Measurements from ENCODE around the gene CWC27. TPM values are rescaled to one million over a fixed set of nuclear protein-coding genes. Genes with fewer than 3 reads are reported as not detected.

The CWC27 gene
- total RNA-seq, 1 experiment from 2014 or later, result 42.7 TPM

DNA sequence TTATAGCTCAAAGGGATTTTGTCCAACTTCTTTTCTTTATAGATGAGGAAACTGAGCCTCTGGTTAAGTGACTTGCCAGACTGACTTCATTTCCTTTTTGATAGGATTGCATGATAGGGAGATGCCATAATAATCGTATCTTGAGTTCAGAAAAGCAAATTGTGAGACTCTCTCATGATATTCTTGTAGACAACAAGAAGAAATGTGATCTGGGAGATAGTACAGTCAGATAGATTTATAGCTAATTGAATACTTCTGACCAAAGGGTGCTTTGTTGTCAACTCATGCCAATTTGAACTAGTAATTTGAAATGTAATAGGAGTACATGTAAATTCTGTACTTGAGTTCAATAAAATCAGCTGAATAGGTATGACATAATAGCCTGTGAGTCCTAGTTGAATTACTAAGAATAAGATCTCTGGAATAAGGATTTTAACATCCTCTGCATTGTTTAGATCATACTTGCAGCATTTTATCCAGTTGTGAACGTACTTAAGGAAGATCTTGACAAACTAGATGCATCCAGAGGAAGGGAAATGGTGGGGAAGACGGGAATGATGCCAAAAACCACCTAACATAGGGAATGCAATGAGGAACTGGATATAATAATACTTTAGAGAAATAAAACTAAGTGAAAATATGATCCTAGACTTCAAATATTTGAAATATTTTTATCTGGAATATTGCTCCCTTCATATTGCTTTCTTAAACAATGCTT is 25.5 kb downstream of the CWC27 start (continued):
- TF ChIP-seq, protein P1, sequence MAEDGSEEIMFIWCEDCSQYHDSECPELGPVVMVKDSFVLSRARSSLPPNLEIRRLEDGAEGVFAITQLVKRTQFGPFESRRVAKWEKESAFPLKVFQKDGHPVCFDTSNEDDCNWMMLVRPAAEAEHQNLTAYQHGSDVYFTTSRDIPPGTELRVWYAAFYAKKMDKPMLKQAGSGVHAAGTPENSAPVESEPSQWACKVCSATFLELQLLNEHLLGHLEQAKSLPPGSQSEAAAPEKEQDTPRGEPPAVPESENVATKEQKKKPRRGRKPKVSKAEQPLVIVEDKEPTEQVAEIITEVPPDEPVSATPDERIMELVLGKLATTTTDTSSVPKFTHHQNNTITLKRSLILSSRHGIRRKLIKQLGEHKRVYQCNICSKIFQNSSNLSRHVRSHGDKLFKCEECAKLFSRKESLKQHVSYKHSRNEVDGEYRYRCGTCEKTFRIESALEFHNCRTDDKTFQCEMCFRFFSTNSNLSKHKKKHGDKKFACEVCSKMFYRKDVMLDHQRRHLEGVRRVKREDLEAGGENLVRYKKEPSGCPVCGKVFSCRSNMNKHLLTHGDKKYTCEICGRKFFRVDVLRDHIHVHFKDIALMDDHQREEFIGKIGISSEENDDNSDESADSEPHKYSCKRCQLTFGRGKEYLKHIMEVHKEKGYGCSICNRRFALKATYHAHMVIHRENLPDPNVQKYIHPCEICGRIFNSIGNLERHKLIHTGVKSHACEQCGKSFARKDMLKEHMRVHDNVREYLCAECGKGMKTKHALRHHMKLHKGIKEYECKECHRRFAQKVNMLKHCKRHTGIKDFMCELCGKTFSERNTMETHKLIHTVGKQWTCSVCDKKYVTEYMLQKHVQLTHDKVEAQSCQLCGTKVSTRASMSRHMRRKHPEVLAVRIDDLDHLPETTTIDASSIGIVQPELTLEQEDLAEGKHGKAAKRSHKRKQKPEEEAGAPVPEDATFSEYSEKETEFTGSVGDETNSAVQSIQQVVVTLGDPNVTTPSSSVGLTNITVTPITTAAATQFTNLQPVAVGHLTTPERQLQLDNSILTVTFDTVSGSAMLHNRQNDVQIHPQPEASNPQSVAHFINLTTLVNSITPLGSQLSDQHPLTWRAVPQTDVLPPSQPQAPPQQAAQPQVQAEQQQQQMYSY (CRISPR knock-in tag; IDR thresholded peaks at IDR 0.05), result no peak
- TF ChIP-seq SMAD3 (CRISPR knock-in tag; IDR thresholded peaks at IDR 0.05; ENCODE audit: borderline replicate concordance) (no peak), ZNF138 (CRISPR knock-in tag; conservative IDR thresholded peaks at IDR 0.05) (no peak), ZNF121 (CRISPR knock-in tag; IDR thresholded peaks at IDR 0.05) (no peak), ZBTB21 (CRISPR knock-in tag; IDR thresholded peaks at IDR 0.05; ENCODE audit: borderline replicate concordance) (no peak)
- TF ChIP-seq, protein P2, sequence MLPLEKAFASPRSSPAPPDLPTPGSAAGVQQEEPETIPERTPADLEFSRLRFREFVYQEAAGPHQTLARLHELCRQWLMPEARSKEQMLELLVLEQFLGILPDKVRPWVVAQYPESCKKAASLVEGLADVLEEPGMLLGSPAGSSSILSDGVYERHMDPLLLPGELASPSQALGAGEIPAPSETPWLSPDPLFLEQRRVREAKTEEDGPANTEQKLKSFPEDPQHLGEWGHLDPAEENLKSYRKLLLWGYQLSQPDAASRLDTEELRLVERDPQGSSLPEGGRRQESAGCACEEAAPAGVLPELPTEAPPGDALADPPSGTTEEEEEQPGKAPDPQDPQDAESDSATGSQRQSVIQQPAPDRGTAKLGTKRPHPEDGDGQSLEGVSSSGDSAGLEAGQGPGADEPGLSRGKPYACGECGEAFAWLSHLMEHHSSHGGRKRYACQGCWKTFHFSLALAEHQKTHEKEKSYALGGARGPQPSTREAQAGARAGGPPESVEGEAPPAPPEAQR (CRISPR knock-in tag; IDR thresholded peaks at IDR 0.05), result no peak

- ATAC-seq (no peak), DNase-seq (ENCODE audit: low spot score) (no peak)
- peaks cover 7% of the 10 kb centered on the region for H3K4me1 Mint-ChIP-seq
- no peaks in the 10 kb centered on the region for H3K27me3 Mint-ChIP-seq (ENCODE audit: low read depth)
- TF ChIP-seq, protein P3, sequence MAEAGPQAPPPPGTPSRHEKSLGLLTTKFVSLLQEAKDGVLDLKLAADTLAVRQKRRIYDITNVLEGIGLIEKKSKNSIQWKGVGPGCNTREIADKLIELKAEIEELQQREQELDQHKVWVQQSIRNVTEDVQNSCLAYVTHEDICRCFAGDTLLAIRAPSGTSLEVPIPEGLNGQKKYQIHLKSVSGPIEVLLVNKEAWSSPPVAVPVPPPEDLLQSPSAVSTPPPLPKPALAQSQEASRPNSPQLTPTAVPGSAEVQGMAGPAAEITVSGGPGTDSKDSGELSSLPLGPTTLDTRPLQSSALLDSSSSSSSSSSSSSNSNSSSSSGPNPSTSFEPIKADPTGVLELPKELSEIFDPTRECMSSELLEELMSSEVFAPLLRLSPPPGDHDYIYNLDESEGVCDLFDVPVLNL (CRISPR knock-in tag; IDR thresholded peaks at IDR 0.05; ENCODE audit: borderline replicate concordance, low read depth), result no peak
- TF ChIP-seq ZBTB43 (CRISPR knock-in tag; IDR thresholded peaks at IDR 0.05) (no peak), EMX1 (CRISPR knock-in tag; IDR thresholded peaks at IDR 0.05) (no peak), ZNF281 (CRISPR knock-in tag; IDR thresholded peaks at IDR 0.05) (no peak), JAZF1 (CRISPR knock-in tag; IDR thresholded peaks at IDR 0.05) (no peak), ZNF425 (CRISPR knock-in tag; conservative IDR thresholded peaks at IDR 0.05) (no peak), GTF2I (CRISPR knock-in tag; conservative IDR thresholded peaks at IDR 0.05) (no peak), FOXK1 (CRISPR knock-in tag; IDR thresholded peaks at IDR 0.05) (no peak), ZNF671 (CRISPR knock-in tag; IDR thresholded peaks at IDR 0.05) (no peak)
- TF ChIP-seq, protein P4, sequence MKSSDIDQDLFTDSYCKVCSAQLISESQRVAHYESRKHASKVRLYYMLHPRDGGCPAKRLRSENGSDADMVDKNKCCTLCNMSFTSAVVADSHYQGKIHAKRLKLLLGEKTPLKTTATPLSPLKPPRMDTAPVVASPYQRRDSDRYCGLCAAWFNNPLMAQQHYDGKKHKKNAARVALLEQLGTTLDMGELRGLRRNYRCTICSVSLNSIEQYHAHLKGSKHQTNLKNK (CRISPR knock-in tag; IDR thresholded peaks at IDR 0.05), result no peak
- TF ChIP-seq, protein P5, sequence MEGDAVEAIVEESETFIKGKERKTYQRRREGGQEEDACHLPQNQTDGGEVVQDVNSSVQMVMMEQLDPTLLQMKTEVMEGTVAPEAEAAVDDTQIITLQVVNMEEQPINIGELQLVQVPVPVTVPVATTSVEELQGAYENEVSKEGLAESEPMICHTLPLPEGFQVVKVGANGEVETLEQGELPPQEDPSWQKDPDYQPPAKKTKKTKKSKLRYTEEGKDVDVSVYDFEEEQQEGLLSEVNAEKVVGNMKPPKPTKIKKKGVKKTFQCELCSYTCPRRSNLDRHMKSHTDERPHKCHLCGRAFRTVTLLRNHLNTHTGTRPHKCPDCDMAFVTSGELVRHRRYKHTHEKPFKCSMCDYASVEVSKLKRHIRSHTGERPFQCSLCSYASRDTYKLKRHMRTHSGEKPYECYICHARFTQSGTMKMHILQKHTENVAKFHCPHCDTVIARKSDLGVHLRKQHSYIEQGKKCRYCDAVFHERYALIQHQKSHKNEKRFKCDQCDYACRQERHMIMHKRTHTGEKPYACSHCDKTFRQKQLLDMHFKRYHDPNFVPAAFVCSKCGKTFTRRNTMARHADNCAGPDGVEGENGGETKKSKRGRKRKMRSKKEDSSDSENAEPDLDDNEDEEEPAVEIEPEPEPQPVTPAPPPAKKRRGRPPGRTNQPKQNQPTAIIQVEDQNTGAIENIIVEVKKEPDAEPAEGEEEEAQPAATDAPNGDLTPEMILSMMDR (IDR thresholded peaks at IDR 0.05), result no peak
- ChIA-PET POLR2A (no interaction called here), CTCF (no interaction called here)
- H3K4me3 Mint-ChIP-seq, result no peak overlapping the region
- no peak overlapping the region for H3K27ac Mint-ChIP-seq
- 0 out of 2 replicates have a peak, but pooled peaks cover 3% of the 10 kb centered on the region for H3K9me3 Mint-ChIP-seq
- H3K36me3 Mint-ChIP-seq, result peaks cover 16% of the 10 kb centered on the region
Measured at GRCh38 chr5:64796301-64796700, 27.6 kb downstream of the CWC27 start.

Measured in WTC11 (cell line).